ENCODE results near the gene SLC8A1. TPM values are rescaled to one million over a fixed set of nuclear protein-coding genes. Genes with fewer than 3 reads are reported as not detected.

The SLC8A1 gene
- total and polyA plus RNA-seq, 2 of the 13 experiments (the other 11 are each of a cell fraction or from before 2014, with no cell fraction given) = not detected

DNA sequence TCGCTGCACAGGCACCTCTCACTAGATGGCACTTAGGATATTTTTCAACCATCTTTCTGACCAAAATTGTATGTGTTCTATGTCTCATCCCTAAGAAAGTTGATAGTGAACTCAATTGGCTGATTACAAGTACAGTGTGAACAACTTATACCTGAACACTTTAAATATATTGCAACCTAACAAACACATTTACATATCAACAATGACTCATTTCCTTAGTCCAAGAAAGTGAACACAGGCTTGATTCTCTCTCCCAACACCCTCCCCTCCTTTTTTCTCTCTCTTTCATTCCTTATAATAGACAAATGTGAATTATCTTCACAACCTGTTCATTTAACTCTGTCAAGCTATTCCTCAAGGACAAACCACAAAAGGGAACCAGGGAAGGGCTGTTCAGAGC, 192.0 kb downstream of the SLC8A1 start:
- no peak overlapping the region for H2AFZ ChIP-seq (ENCODE audit: low read length)
- H3K36me3 ChIP-seq (replicated peaks in 1 of 2; ENCODE audit: control insufficient read depth in 1 of 2, insufficient read depth in 2 of 2, low read length in 2 of 2) = no peaks in the 10 kb centered on the region
- CTCF ChIA-PET (ENCODE audit: low intra/inter-chr PET ratio, low total read pairs) = no interaction called here
- no peak for ATAC-seq
- no peaks in the 10 kb centered on the region for H3K9me3 ChIP-seq (ENCODE audit: low read length)
- no peaks in the 10 kb centered on the region for H3K27me3 ChIP-seq (ENCODE audit: control insufficient read depth in 1 of 2, insufficient read depth in 2 of 2, low read length in 2 of 2)
- no peak overlapping the region for H3K4me3 ChIP-seq (replicated peaks in 1 of 3; ENCODE audit: insufficient read depth in 1 of 3, low read depth in 2 of 3, low read length in 3 of 3)
- POLR2A ChIA-PET = no interaction called here
- no peak overlapping the region for H3K27ac ChIP-seq (ENCODE audit: extremely low read length, insufficient read depth, low read length)
- in situ Hi-C loops (cut with HindIII; ENCODE audit: extremely low pct_ligation_motif_present, low pct_unique_long_range_greater_than_20kb) (no loop called here), intact Hi-C loops (cut with micrococcal nuclease; ENCODE audit: unreplicated experiment) (no loop called here)
- no peak overlapping the region for H3K9ac ChIP-seq (ENCODE audit: insufficient read depth, low read depth, low read length)
- H3K79me2 ChIP-seq (ENCODE audit: insufficient read depth, low read length) = no peaks in the 10 kb centered on the region
- no peak for FAIRE-seq
- H3K4me1 ChIP-seq (ENCODE audit: insufficient read depth, low read length) = no peaks in the 10 kb centered on the region
- no peaks in the 10 kb centered on the region for H4K20me1 ChIP-seq (ENCODE audit: insufficient read depth, low read length)
- H3K4me2 ChIP-seq (ENCODE audit: low read depth, low read length) = no peak overlapping the region
- DNase-seq (ENCODE audit: low spot score) = no peak
- TF ChIP-seq, protein P1, sequence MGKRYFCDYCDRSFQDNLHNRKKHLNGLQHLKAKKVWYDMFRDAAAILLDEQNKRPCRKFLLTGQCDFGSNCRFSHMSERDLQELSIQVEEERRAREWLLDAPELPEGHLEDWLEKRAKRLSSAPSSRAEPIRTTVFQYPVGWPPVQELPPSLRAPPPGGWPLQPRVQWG (CRISPR knock-in tag; IDR thresholded peaks at IDR 0.05; ENCODE audit: borderline replicate concordance, low read depth) = no peak
- TF ChIP-seq CBX5 (CRISPR knock-in tag; IDR thresholded peaks at IDR 0.05; ENCODE audit: borderline replicate concordance) (no peak), HOXA3 (CRISPR knock-in tag; IDR thresholded peaks at IDR 0.05) (no peak), ZIK1 (CRISPR knock-in tag; IDR thresholded peaks at IDR 0.05; ENCODE audit: borderline replicate concordance, low read depth) (no peak), ZNF274 (CRISPR knock-in tag; IDR thresholded peaks at IDR 0.05) (no peak), FOXA1 (IDR thresholded peaks at IDR 0.05) (no peak), FOXA1 (CRISPR knock-in tag; IDR thresholded peaks at IDR 0.05) (no peak), ZNF839 (CRISPR knock-in tag; IDR thresholded peaks at IDR 0.05; ENCODE audit: borderline replicate concordance) (no peak), ZFP41 (CRISPR knock-in tag; IDR thresholded peaks at IDR 0.05; ENCODE audit: borderline replicate concordance) (no peak)
- TF ChIP-seq, protein P2, sequence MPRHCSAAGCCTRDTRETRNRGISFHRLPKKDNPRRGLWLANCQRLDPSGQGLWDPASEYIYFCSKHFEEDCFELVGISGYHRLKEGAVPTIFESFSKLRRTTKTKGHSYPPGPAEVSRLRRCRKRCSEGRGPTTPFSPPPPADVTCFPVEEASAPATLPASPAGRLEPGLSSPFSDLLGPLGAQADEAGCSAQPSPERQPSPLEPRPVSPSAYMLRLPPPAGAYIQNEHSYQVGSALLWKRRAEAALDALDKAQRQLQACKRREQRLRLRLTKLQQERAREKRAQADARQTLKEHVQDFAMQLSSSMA (CRISPR knock-in tag; IDR thresholded peaks at IDR 0.05) = no peak
- TF ChIP-seq, protein P3, sequence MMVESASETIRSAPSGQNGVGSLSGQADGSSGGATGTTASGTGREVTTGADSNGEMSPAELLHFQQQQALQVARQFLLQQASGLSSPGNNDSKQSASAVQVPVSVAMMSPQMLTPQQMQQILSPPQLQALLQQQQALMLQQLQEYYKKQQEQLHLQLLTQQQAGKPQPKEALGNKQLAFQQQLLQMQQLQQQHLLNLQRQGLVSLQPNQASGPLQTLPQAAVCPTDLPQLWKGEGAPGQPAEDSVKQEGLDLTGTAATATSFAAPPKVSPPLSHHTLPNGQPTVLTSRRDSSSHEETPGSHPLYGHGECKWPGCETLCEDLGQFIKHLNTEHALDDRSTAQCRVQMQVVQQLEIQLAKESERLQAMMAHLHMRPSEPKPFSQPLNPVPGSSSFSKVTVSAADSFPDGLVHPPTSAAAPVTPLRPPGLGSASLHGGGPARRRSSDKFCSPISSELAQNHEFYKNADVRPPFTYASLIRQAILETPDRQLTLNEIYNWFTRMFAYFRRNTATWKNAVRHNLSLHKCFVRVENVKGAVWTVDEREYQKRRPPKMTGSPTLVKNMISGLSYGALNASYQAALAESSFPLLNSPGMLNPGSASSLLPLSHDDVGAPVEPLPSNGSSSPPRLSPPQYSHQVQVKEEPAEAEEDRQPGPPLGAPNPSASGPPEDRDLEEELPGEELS (CRISPR knock-in tag; IDR thresholded peaks at IDR 0.05) = no peak
- BruUV-seq (replicated peaks) = no TSS peak
- 0% methylated on average over 1 of the region's 1 CpG for WGBS (ENCODE audit: low lambda C conversion rate)
